Neuronal stem cell (in vitro differentiated cells): Measurements from ENCODE around the gene FBXO8.

Experiments
- DNase-seq: peaks from one replicate; pipeline ENCODE4 v3.0.0-alpha.2; 2013; ENCODE audit warnings: low spot score
- H2AFZ ChIP-seq: one replicate; pipeline ENCODE4 v1.6.1; 2013; ENCODE audit warnings: mild to moderate bottlenecking, low read length, inconsistent platforms
- H2AK5ac ChIP-seq: 2 replicates; pipeline ENCODE4 v1.6.1; 2013; ENCODE audit warnings: low read depth, mild to moderate bottlenecking, inconsistent platforms, low read length, moderate library complexity, mixed read lengths
- H2BK120ac ChIP-seq: 2 replicates; pipeline ENCODE4 v1.6.1; 2013; ENCODE audit warnings: low read depth, mild to moderate bottlenecking, inconsistent platforms, low read length, moderate library complexity, mixed read lengths
- H2BK12ac ChIP-seq: one replicate; pipeline ENCODE4 v1.6.1; 2013; ENCODE audit warnings: low read length, inconsistent platforms
- H2BK15ac ChIP-seq: 2 replicates; pipeline ENCODE4 v1.6.1; 2013; ENCODE audit warnings: mild to moderate bottlenecking, low read length, inconsistent platforms, mixed read lengths
- H2BK5ac ChIP-seq: one replicate; pipeline ENCODE4 v1.6.1; 2013; ENCODE audit warnings: inconsistent platforms, mild to moderate bottlenecking, low read length, moderate library complexity
- H3K14ac ChIP-seq: one replicate; pipeline ENCODE4 v1.6.1; 2013; ENCODE audit warnings: low read length, inconsistent platforms
- H3K18ac ChIP-seq: 2 replicates; pipeline ENCODE4 v1.6.1; 2013; ENCODE audit warnings: low read length, inconsistent platforms
- H3K23ac ChIP-seq: 2 replicates; pipeline ENCODE4 v1.6.1; 2013; ENCODE audit warnings: low read depth, mild to moderate bottlenecking, mixed read lengths, low read length, inconsistent platforms; ENCODE audit not compliant: poor library complexity
- H3K27ac ChIP-seq: replicated peaks from 3 replicates; pipeline ENCODE4 v1.5.1; 2013; ENCODE audit warnings: low read length, inconsistent platforms
- H3K27me3 ChIP-seq, 3 experiments: 2 replicates each; pipeline ENCODE4 v1.6.1; 2013; ENCODE audit warnings: low read length in 3 of 3, mild to moderate bottlenecking in 2 of 3, inconsistent platforms in 1 of 3, low read depth in 1 of 3, mixed read lengths in 1 of 3, moderate library complexity in 1 of 3; ENCODE audit not compliant: control insufficient read depth in 3 of 3, insufficient read depth in 3 of 3
- H3K36me3 ChIP-seq, 2 donors: replicated peaks in 1 of 2; 2 replicates each; pipeline ENCODE4 v1.6.1; 2013; ENCODE audit warnings: low read length in 2 of 2; ENCODE audit not compliant: control insufficient read depth in 2 of 2, insufficient read depth in 2 of 2
- H3K4ac ChIP-seq: 2 replicates; pipeline ENCODE4 v1.6.1; 2013; ENCODE audit warnings: inconsistent platforms, mild to moderate bottlenecking, low read length, moderate library complexity
- H3K4me1 ChIP-seq, 2 donors: 1 replicate in 1 of 2; 2 replicates in 1 of 2; pipeline ENCODE4 v1.6.1; 2013; ENCODE audit warnings: low read length in 2 of 2, low read depth in 1 of 2; ENCODE audit not compliant: control insufficient read depth in 2 of 2, insufficient read depth in 1 of 2
- H3K4me2 ChIP-seq: one replicate; pipeline ENCODE4 v1.6.1; 2013; ENCODE audit warnings: mild to moderate bottlenecking, low read length, inconsistent platforms; ENCODE audit not compliant: insufficient read depth, poor library complexity, severe bottlenecking
- H3K4me3 ChIP-seq, 2 donors: 2 replicates each; pipeline ENCODE4 v1.5.1; 2013; ENCODE audit warnings: low read length in 2 of 2, mild to moderate bottlenecking in 2 of 2, inconsistent platforms in 1 of 2, moderate library complexity in 1 of 2
- H3K79me1 ChIP-seq: one replicate; pipeline ENCODE4 v1.6.1; 2013; ENCODE audit warnings: low read depth, mild to moderate bottlenecking, inconsistent platforms, low read length, moderate library complexity
- H3K9ac ChIP-seq: one replicate; pipeline ENCODE4 v1.6.1; 2013; ENCODE audit warnings: mild to moderate bottlenecking, low read depth, low read length, inconsistent platforms; ENCODE audit not compliant: poor library complexity
- H3K9me3 ChIP-seq, 2 donors: replicated peaks in 1 of 2; 2 replicates each; pipeline versions ENCODE3 to v1.6.1; 2013; ENCODE audit warnings: low read length in 2 of 2, mild to moderate bottlenecking in 2 of 2, inconsistent platforms in 1 of 2, low read depth in 1 of 2, mixed read lengths in 1 of 2, moderate library complexity in 1 of 2; ENCODE audit not compliant: control insufficient read depth in 2 of 2, insufficient read depth in 1 of 2
- H4K8ac ChIP-seq: one replicate; pipeline ENCODE4 v1.6.1; 2013; ENCODE audit warnings: low read depth, mild to moderate bottlenecking, inconsistent platforms, low read length, moderate library complexity
- H4K91ac ChIP-seq: one replicate; pipeline ENCODE4 v1.6.1; 2013; ENCODE audit warnings: low read length, low read depth, mild to moderate bottlenecking, inconsistent platforms; ENCODE audit not compliant: poor library complexity
- WGBS, 2 donors: extraction: QIAGEN DNeasy Blood & Tissue Kit; methylation state at CpG; one replicate each; pipeline ENCODE4 v1.1.7; 2013; ENCODE audit warnings: missing lambda C conversion rate in 2 of 2, mixed read lengths in 1 of 2; ENCODE audit not compliant: insufficient read length in 2 of 2, insufficient replicate concordance in 1 of 2; ENCODE audit errors: extremely low coverage in 2 of 2; 5-methylcytosine and 5-hydroxymethylcytosine counted together

The FBXO8 gene

DNA sequence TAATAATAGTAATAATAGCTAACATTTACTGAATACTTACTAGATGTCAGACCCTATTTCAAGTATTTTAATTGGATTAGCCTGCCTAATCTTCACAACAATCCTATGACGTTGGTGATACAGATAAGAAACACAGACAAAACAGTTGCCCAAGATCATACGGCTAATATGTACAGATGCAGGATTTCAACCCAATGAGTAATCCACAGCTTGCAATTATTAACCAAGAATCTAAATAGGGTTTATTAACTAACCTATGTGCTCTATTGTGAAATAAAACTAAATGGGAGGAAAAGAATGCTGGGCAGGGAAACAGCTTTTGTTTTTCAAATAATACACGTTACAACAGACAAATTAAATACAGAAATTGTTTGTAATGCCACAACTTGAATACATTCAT is 23.4 kb downstream of the FBXO8 start:
- Histone ChIP-seq H3K27ac (no peak overlapping the region), H3K27me3 (no peaks in the 10 kb centered on the region), H3K36me3 (peaks cover 0 to 17% of the 10 kb centered on the region in 2 donors), H3K9ac (no peak overlapping the region), H3K4ac (no peak overlapping the region), H4K8ac (no peak overlapping the region), H3K4me2 (no peak overlapping the region), H2BK5ac (no peak overlapping the region), H3K14ac (no peak overlapping the region), H2AK5ac (no peak overlapping the region), H3K23ac (no peak overlapping the region), H3K79me1 (no peaks in the 10 kb centered on the region), H3K9me3 (no peaks in the 10 kb centered on the region), H4K91ac (no peak overlapping the region), H2BK15ac (no peak overlapping the region), H2BK120ac (no peak overlapping the region), H2AFZ (no peak overlapping the region), H3K18ac (no peak overlapping the region), H2BK12ac (no peak overlapping the region), H3K4me1 (no peaks in the 10 kb centered on the region), H3K4me3 (no peak overlapping the region)
- WGBS, 2 donors, result no CpG with 5 or more reads among the region's 3 CpGs
- DNase-seq, result no peak

DNA sequence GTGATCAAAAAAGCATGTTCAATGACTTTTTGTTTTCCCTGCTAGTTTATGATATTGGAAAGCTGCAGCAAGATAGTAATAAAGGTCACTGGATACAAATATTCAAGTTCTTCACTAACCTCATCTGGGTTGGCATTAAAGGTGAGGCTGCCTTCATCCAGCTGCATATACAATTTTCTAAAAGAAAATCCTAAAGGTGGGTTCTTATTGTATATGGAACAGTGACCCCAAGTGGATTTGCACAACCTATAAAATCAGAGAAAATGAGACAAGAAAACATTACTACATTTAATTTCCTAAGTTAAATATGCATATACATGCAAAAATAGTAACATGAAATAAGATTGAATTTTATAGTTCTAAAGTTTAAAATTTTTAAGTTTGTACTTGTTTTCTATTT is 23.9 kb downstream of the FBXO8 start:
- Histone ChIP-seq H4K8ac (no peak overlapping the region), H2AFZ (no peak overlapping the region), H3K4me3 (no peak overlapping the region), H3K36me3 (peaks cover 0 to 17% of the 10 kb centered on the region in 2 donors), H3K79me1 (no peaks in the 10 kb centered on the region), H3K9me3 (no peaks in the 10 kb centered on the region), H2BK120ac (no peak overlapping the region), H4K91ac (no peak overlapping the region), H3K23ac (no peak overlapping the region), H3K18ac (no peak overlapping the region), H2BK15ac (no peak overlapping the region), H3K4me1 (no peaks in the 10 kb centered on the region), H2AK5ac (no peak overlapping the region), H3K4ac (no peak overlapping the region), H3K14ac (no peak overlapping the region), H3K9ac (no peak overlapping the region), H2BK12ac (no peak overlapping the region), H2BK5ac (no peak overlapping the region), H3K4me2 (no peak overlapping the region), H3K27ac (no peak overlapping the region), H3K27me3 (no peaks in the 10 kb centered on the region)
- DNase-seq, result no peak

DNA sequence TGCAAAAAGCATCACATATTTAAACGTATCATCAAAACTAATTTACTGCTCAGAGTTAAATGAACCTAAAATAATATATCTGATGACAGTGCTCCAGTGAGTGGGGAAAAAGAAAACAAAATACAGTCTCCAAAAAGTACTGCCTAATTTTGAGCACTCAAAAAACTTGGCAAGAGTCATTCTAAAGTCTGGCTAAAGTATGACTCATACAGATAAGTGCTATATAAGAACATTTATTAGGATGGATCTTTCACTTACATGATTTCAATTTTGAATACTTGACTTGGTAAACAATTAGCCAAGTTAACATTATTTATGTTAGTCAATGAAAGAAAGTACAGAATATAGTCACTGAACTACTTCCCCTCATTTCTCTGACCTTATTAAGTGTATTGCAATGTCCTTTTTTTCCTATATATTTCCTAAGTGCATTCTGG is 27.2 kb downstream of the FBXO8 start:
- H2BK12ac ChIP-seq, result no peak overlapping the region
- no peak overlapping the region for H2BK5ac ChIP-seq
- no peak overlapping the region for H3K9ac ChIP-seq
- H2BK15ac ChIP-seq, result no peak overlapping the region
- no peaks in the 10 kb centered on the region for H3K79me1 ChIP-seq
- no peak overlapping the region for H3K4me3 ChIP-seq
- no peak overlapping the region for H2AFZ ChIP-seq
- H3K23ac ChIP-seq, result no peak overlapping the region
- no peak overlapping the region for H3K4ac ChIP-seq
- H3K36me3 ChIP-seq, result peaks cover 0 to 11% of the 10 kb centered on the region in 2 donors
- no peak for DNase-seq
- H2BK120ac ChIP-seq, result no peak overlapping the region
- no peak overlapping the region for H3K27ac ChIP-seq
- no peak overlapping the region for H4K91ac ChIP-seq
- no peaks in the 10 kb centered on the region for H3K27me3 ChIP-seq
- H3K4me2 ChIP-seq, result no peak overlapping the region
- peaks cover 0 to 2% of the 10 kb centered on the region in 2 donors for H3K9me3 ChIP-seq
- no peak overlapping the region for H2AK5ac ChIP-seq
- no peak overlapping the region for H3K14ac ChIP-seq
- H3K18ac ChIP-seq, result no peak overlapping the region
- no peaks in the 10 kb centered on the region for H3K4me1 ChIP-seq
- whole genome bisulfite sequencing, 2 donors, result no CpG with 5 or more reads among the region's 1 CpG
- no peak overlapping the region for H4K8ac ChIP-seq

DNA sequence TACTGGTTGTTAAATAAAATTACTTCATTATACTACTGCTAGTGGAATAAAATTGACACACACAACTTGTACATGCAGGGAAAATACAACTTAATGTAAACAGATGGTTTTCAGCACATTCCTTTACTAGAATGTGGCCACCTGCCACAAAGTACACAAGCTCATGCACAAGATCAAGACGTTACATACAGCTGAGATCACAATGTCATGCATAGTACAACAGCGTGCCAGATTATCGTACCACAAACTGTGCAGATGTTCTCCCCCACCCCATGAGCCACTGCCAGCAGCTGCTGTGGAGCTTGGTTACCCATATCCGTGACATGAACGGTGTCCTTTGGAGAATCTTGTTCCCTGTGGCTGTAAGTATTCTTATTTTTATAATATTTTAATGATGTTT is 27.7 kb downstream of the FBXO8 start:
- no peak overlapping the region for H3K4me2 ChIP-seq
- no CpG with 5 or more reads among the region's 5 CpGs for WGBS, 2 donors
- H3K4ac ChIP-seq, result no peak overlapping the region
- H3K4me3 ChIP-seq, result no peak overlapping the region
- H2BK15ac ChIP-seq, result no peak overlapping the region
- H2BK12ac ChIP-seq, result no peak overlapping the region
- H4K91ac ChIP-seq, result no peak overlapping the region
- H3K4me1 ChIP-seq, result no peaks in the 10 kb centered on the region
- no peak for DNase-seq
- no peak overlapping the region for H3K9ac ChIP-seq
- no peak overlapping the region for H2BK5ac ChIP-seq
- H3K27me3 ChIP-seq, result no peaks in the 10 kb centered on the region
- no peak overlapping the region for H3K18ac ChIP-seq
- H2BK120ac ChIP-seq, result no peak overlapping the region
- no peaks in the 10 kb centered on the region for H3K79me1 ChIP-seq
- H3K9me3 ChIP-seq, result peaks cover 0 to 2% of the 10 kb centered on the region in 2 donors
- no peak overlapping the region for H3K23ac ChIP-seq
- H2AFZ ChIP-seq, result no peak overlapping the region
- no peak overlapping the region for H3K27ac ChIP-seq
- no peak overlapping the region for H3K14ac ChIP-seq
- peaks cover 0 to 11% of the 10 kb centered on the region in 2 donors for H3K36me3 ChIP-seq
- no peak overlapping the region for H4K8ac ChIP-seq
- H2AK5ac ChIP-seq, result no peak overlapping the region
